ENCODE results near the gene TEX54.
"Not testable (repeated sequence)": the region's sequence is repeated elsewhere in the genome, so short reads cannot be mapped to it uniquely, and the experiment has no call there.

Gene TEX54

GRCh38 chr11:62854825-62855570, 22.4 kb upstream of the TEX54 start:
- peak in 1 of 2 donors; percentile 30 for DNase-seq

GRCh38 chr11:62854013-62854824, 21.6 kb upstream of the TEX54 start:
- DNase-seq = no peak

GRCh38 chr11:62853279-62853965, 20.8 kb upstream of the TEX54 start:
- peak in 1 of 2 donors; percentile 69 for DNase-seq

GRCh38 chr11:62852523-62853188, 20.0 kb upstream of the TEX54 start:
- no peak for DNase-seq

GRCh38 chr11:62851807-62852522, 19.3 kb upstream of the TEX54 start:
- DNase-seq = peak in 1 of 2 donors; percentile 24

GRCh38 chr11:62850911-62851806, 18.5 kb upstream of the TEX54 start:
- DNase-seq = peak in 1 of 2 donors; percentile 26

GRCh38 chr11:62847767-62848314, 15.2 kb upstream of the TEX54 start:
- no peak for DNase-seq

- no peak for DNase-seq
Observed at GRCh38 chr11:62846177-62846576, 13.5 kb upstream of the TEX54 start.

GRCh38 chr11:62844154-62844553, 11.5 kb upstream of the TEX54 start:
- DNase-seq = no peak

- no peak for DNase-seq
Observed at GRCh38 chr11:62843466-62843865, 10.8 kb upstream of the TEX54 start.

GRCh38 chr11:62842891-62843290, 10.2 kb upstream of the TEX54 start:
- DNase-seq = not testable (repeated sequence)

- DNase-seq = peak; percentile 38 to 44
Observed at GRCh38 chr11:62842171-62842741, 9.6 kb upstream of the TEX54 start.

- DNase-seq = peak; percentile 94 to 95
Observed at GRCh38 chr11:62841361-62842170, 8.9 kb upstream of the TEX54 start.

GRCh38 chr11:62840721-62841360, 8.2 kb upstream of the TEX54 start:
- DNase-seq = peak; percentile 88

GRCh38 chr11:62839050-62839945, 6.7 kb upstream of the TEX54 start, which contains the start of gene WDR74:
Gene WDR74, minus strand, starts transcription at chr11:62839590. Its CDS starts 20 bp downstream, at chr11:62839570.
- DNase-seq = peak; percentile 95

- no peak for DNase-seq
Observed at GRCh38 chr11:62835336-62835735, 2.7 kb upstream of the TEX54 start.

- DNase-seq = peak; percentile 99
Observed at GRCh38 chr11:62831520-62832335, 913 bp downstream of the TEX54 start, which contains the start of gene STX5. Gene STX5, minus strand, starts transcription at chr11:62832051. Its CDS starts 808 bp downstream, at chr11:62831243.

Data from CD4-positive, alpha-beta T cell treated with Interleukin-4 for 1 hour (primary cell).